Endodermal cell (in vitro differentiated cells): ENCODE results near the gene TOP3B. TPM values are rescaled to one million over a fixed set of nuclear protein-coding genes. Genes with fewer than 3 reads are reported as not detected.

ENCODE experiments used
- DNase-seq: peaks from one replicate; pipeline ENCODE4 v3.0.0-alpha.2; 2017
- H3K27ac ChIP-seq: 2 replicates; pipeline ENCODE4 v1.5.1; 2013; ENCODE audit warnings: mild to moderate bottlenecking, low read depth, low read length, moderate library complexity
- H3K27me3 ChIP-seq: 2 replicates; pipeline ENCODE4 v1.6.1; 2013; ENCODE audit warnings: mild to moderate bottlenecking, low read length, moderate library complexity; ENCODE audit not compliant: insufficient read depth, control insufficient read depth, poor library complexity, severe bottlenecking
- H3K36me3 ChIP-seq: 2 replicates; pipeline ENCODE4 v1.7.0; 2013; ENCODE audit warnings: mild to moderate bottlenecking, low read length, moderate library complexity; ENCODE audit not compliant: control insufficient read depth, insufficient read depth
- H3K4me1 ChIP-seq: one replicate; pipeline ENCODE4 v1.7.0; 2013; ENCODE audit warnings: low read length; ENCODE audit not compliant: control insufficient read depth, insufficient read depth
- H3K4me3 ChIP-seq: 2 replicates; pipeline ENCODE4 v1.5.1; 2013; ENCODE audit warnings: mild to moderate bottlenecking, low read length, moderate library complexity
- H3K9ac ChIP-seq: 2 replicates; pipeline ENCODE4 v1.6.1; 2013; ENCODE audit warnings: mild to moderate bottlenecking, low read length, moderate library complexity; ENCODE audit not compliant: poor library complexity, severe bottlenecking; ENCODE audit errors: extremely low read depth
- H3K9me3 ChIP-seq: 2 replicates; pipeline ENCODE4 v1.6.1; 2013; ENCODE audit warnings: mild to moderate bottlenecking, low read length, moderate library complexity; ENCODE audit not compliant: control insufficient read depth
- H3K27ac Mint-ChIP-seq: 2 replicates; pipeline ENCODE4 v1.8.0; 2020; ENCODE audit warnings: mixed read lengths
- H3K27me3 Mint-ChIP-seq: 2 replicates; pipeline ENCODE4 v1.8.0; 2021; ENCODE audit warnings: mild to moderate bottlenecking, mixed read lengths; ENCODE audit not compliant: insufficient read depth
- H3K36me3 Mint-ChIP-seq: 2 replicates; pipeline ENCODE4 v1.8.0; 2020; ENCODE audit warnings: low read depth, mixed read lengths
- H3K4me1 Mint-ChIP-seq: 2 replicates; pipeline ENCODE4 v1.8.0; 2020; ENCODE audit warnings: mixed read lengths
- H3K4me3 Mint-ChIP-seq: 2 replicates; pipeline ENCODE4 v1.8.0; 2020; ENCODE audit warnings: mild to moderate bottlenecking, moderate library complexity, mixed read lengths
- H3K9me3 Mint-ChIP-seq: 2 replicates; pipeline ENCODE4 v1.8.0; 2020; ENCODE audit warnings: mild to moderate bottlenecking, mixed read lengths
- WGBS, 2 experiments: methylation state at CpG; one replicate each; pipeline versions ENCODE4 v1.1.5 to v1.1.7; 2013; ENCODE audit warnings: missing lambda C conversion rate in 2 of 2, mixed read lengths in 1 of 2; ENCODE audit not compliant: insufficient coverage in 1 of 2, insufficient read length in 1 of 2; 5-methylcytosine and 5-hydroxymethylcytosine counted together
- total RNA-seq, 2 donors: library from RNA; stranded (reverse); fragmentation: NEBNext Ultra II Directional in 1 of 2; extraction: Animal tissue kit (Norgen Biotek cat#: 25700) in 1 of 2; gene quantifications; 2 replicates in 1 of 2; 3 replicates in 1 of 2; pipeline ENCODE4 v1.2.1, GENCODE V29; 2021
- TF ChIP-seq, protein P1 (sequence below): fragments of 200-600 bp; sonication (generic); conservative IDR thresholded peaks from 2 replicates; pipeline ENCODE4 v1.5.0; 2021; ENCODE audit warnings: antibody characterized with exemption, mild to moderate bottlenecking

TOP3B gene
- total RNA-seq, 2 donors from 2014 or later, result 68.8 to 71.9 TPM

GRCh38 chr22:21961886-21962654 is 20.5 kb downstream of the TOP3B start:
- TF ChIP-seq, protein P1, sequence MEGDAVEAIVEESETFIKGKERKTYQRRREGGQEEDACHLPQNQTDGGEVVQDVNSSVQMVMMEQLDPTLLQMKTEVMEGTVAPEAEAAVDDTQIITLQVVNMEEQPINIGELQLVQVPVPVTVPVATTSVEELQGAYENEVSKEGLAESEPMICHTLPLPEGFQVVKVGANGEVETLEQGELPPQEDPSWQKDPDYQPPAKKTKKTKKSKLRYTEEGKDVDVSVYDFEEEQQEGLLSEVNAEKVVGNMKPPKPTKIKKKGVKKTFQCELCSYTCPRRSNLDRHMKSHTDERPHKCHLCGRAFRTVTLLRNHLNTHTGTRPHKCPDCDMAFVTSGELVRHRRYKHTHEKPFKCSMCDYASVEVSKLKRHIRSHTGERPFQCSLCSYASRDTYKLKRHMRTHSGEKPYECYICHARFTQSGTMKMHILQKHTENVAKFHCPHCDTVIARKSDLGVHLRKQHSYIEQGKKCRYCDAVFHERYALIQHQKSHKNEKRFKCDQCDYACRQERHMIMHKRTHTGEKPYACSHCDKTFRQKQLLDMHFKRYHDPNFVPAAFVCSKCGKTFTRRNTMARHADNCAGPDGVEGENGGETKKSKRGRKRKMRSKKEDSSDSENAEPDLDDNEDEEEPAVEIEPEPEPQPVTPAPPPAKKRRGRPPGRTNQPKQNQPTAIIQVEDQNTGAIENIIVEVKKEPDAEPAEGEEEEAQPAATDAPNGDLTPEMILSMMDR, result no peak
- Histone ChIP-seq H3K9ac (no peak overlapping the region), H3K4me1 (no peaks in the 10 kb centered on the region), H3K36me3 (peaks cover 66% of the 10 kb centered on the region), H3K4me3 (no peak overlapping the region), H3K27ac (no peak overlapping the region), H3K27me3 (no peaks in the 10 kb centered on the region), H3K9me3 (no peaks in the 10 kb centered on the region)
- Mint-ChIP-seq H3K36me3 (peaks cover 64% of the 10 kb centered on the region), H3K9me3 (peaks cover 3% of the 10 kb centered on the region), H3K4me3 (no peak overlapping the region), H3K27ac (no peak overlapping the region), H3K27me3 (no peaks in the 10 kb centered on the region), H3K4me1 (no peaks in the 10 kb centered on the region)
- peak; percentile 34 for DNase-seq
- WGBS, 2 experiments, result 96 to 97% methylated on average over 17 to 23 of the region's 23 CpGs

- Mint-ChIP-seq H3K4me1 (no peaks in the 10 kb centered on the region), H3K27ac (no peak overlapping the region), H3K36me3 (peaks cover 57% of the 10 kb centered on the region), H3K9me3 (peaks cover 3% of the 10 kb centered on the region), H3K27me3 (no peaks in the 10 kb centered on the region), H3K4me3 (no peak overlapping the region)
- H3K27me3 ChIP-seq, result no peaks in the 10 kb centered on the region
- no peaks in the 10 kb centered on the region for H3K4me1 ChIP-seq
- no peaks in the 10 kb centered on the region for H3K9me3 ChIP-seq
- WGBS, 2 experiments, result 92 to 96% methylated on average over 11 to 18 of the region's 18 CpGs
- H3K4me3 ChIP-seq, result no peak overlapping the region
- H3K36me3 ChIP-seq, result peaks cover 58% of the 10 kb centered on the region
- TF ChIP-seq, protein P1, result no peak
- H3K27ac ChIP-seq, result no peak overlapping the region
- no peak overlapping the region for H3K9ac ChIP-seq
- DNase-seq, result peak; percentile 40
These were observed 21.3 kb downstream of the TOP3B start for GRCh38 chr22:21961127-21961867.

DNA sequence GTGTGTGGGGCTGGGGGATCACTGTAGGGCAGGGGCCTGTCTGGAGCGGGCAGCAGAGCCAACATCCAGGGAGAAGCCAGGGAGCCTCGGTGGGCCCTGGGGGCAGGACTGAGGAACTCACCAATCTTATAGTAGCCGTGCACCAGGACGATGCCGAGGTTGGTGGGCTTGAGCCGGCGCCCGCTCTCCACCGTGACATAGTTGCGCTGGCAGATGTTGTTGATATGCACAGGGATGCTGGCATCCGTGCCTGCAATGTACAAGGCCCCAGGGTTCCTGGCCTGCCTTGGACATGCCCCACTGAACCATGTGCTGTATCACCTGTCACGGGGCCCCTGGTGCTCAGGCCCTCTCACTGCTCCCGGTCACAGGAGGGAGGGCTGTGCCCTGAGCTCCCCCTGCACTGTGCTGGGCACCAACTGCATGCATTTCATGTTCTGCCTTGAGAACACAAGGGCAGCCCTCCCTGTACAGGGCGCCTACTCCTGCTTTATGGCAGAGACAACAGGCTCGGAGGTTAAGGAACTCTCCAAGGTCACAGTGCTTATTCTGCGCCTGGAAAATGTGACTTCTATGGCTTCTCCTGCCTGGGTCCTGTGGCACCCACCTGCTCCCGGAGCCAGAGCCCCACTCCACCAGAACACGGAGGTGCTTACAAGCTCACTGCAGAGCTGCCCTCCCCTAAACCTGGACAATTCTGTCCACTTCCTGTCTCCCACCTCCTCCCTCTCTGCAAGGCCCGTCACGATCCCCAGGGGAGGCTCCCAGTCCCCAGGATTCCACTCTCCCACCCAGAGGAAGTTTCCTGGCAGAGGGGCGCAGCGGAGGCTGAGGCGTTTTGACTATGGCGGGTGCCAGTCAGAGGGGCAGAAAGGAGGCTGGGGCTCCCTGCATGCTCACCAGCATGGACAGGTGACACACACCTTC is 22.1 kb downstream of the TOP3B start:
- Histone ChIP-seq H3K27me3 (no peaks in the 10 kb centered on the region), H3K9ac (no peak overlapping the region), H3K9me3 (no peaks in the 10 kb centered on the region), H3K4me3 (no peak overlapping the region), H3K27ac (no peak overlapping the region), H3K4me1 (no peaks in the 10 kb centered on the region), H3K36me3 (peaks cover 50% of the 10 kb centered on the region)
- 95 to 99% methylated on average over 16 to 24 of the region's 24 CpGs for WGBS, 2 experiments
- Mint-ChIP-seq H3K36me3 (peaks cover 50% of the 10 kb centered on the region), H3K27ac (no peak overlapping the region), H3K4me1 (no peaks in the 10 kb centered on the region), H3K9me3 (peaks cover 3% of the 10 kb centered on the region), H3K4me3 (no peak overlapping the region), H3K27me3 (no peaks in the 10 kb centered on the region)
- TF ChIP-seq, protein P1, result no peak
- DNase-seq, result peak; percentile 33
